ENCODE measurements around the gene ADGRV1. TPM values are rescaled to one million over a fixed set of nuclear protein-coding genes. Genes with fewer than 3 reads are reported as not detected.

ADGRV1 gene
- total and polyA plus RNA-seq, 12 donors, result 129 to 2,577 (median 695) TPM

- Histone ChIP-seq H3K36me3 (replicated peaks in 1 of 2) (no peaks in the 10 kb centered on the region), H3K9me3 (replicated peaks in 1 of 3) (no peaks in the 10 kb centered on the region), H3K4me3 (no peak overlapping the region), H3K27me3 (no peaks in the 10 kb centered on the region), H3K4me1 (replicated peaks in 1 of 2) (no peaks in the 10 kb centered on the region), H3K27ac (no peak overlapping the region)
- WGBS, 4 donors, result 92 to 100% (median 98%) methylated on average over 1 of the region's 1 CpG
- TF ChIP-seq CTCF (IDR thresholded peaks at IDR 0.05) (no peak), POLR2A (IDR thresholded peaks at IDR 0.05) (no peak)
- intact Hi-C loops (cut with DNase I), result no loop called here
- no peak for DNase-seq
Measured at GRCh38 chr5:90890180-90890579, 331.6 kb downstream of the ADGRV1 start.

- WGBS, 4 donors, result 94 to 97% (median 95%) methylated on average over 2 of the region's 2 CpGs
- Histone ChIP-seq H3K36me3 (replicated peaks in 1 of 2) (no peaks in the 10 kb centered on the region), H3K4me3 (no peak overlapping the region), H3K27me3 (no peaks in the 10 kb centered on the region), H3K27ac (no peak overlapping the region), H3K4me1 (replicated peaks in 1 of 2) (no peaks in the 10 kb centered on the region), H3K9me3 (replicated peaks in 1 of 3) (no peaks in the 10 kb centered on the region)
- no peak for DNase-seq
- intact Hi-C loops (cut with DNase I), result no loop called here
- TF ChIP-seq POLR2A (IDR thresholded peaks at IDR 0.05) (no peak), CTCF (IDR thresholded peaks at IDR 0.05) (no peak)
Measured at GRCh38 chr5:90894866-90895420, 336.3 kb downstream of the ADGRV1 start.

DNA sequence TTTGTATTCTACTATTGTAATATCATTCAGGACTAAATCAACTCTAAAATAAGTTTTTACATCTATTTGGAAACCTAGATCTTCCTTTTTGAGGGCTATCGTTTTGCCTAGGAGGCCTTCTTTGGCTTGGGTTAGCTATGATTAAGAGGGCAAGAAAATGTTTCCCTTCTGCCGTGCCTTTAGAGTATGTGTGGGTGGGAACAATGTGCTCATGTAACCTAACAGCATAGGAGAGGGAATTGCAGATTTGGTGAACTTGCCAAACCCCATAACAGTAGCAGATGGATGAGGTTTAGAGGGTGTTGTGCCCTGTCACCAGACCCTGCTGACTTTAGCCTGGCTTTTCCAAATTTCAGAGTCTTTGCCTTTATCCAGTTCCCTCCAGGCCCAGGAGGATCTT, 339.0 kb downstream of the ADGRV1 start:
- 91 to 95% (median 93%) methylated on average over 2 of the region's 2 CpGs for WGBS, 4 donors
- H3K4me3 ChIP-seq, result no peak overlapping the region
- no peaks in the 10 kb centered on the region for H3K4me1 ChIP-seq (replicated peaks in 1 of 2)
- H3K36me3 ChIP-seq (replicated peaks in 1 of 2), result no peaks in the 10 kb centered on the region
- no peaks in the 10 kb centered on the region for H3K9me3 ChIP-seq (replicated peaks in 1 of 3)
- no peak for DNase-seq
- H3K27me3 ChIP-seq, result no peaks in the 10 kb centered on the region
- intact Hi-C loops (cut with DNase I), result no loop called here
- H3K27ac ChIP-seq, result no peak overlapping the region
- TF ChIP-seq POLR2A (IDR thresholded peaks at IDR 0.05) (no peak), CTCF (IDR thresholded peaks at IDR 0.05) (no peak)

- Histone ChIP-seq H3K9me3 (replicated peaks in 1 of 3) (no peaks in the 10 kb centered on the region), H3K27me3 (no peaks in the 10 kb centered on the region), H3K27ac (no peak overlapping the region), H3K4me1 (replicated peaks in 1 of 2) (no peaks in the 10 kb centered on the region), H3K36me3 (replicated peaks in 1 of 2) (no peaks in the 10 kb centered on the region), H3K4me3 (no peak overlapping the region)
- no peak for DNase-seq
- 93 to 99% (median 98%) methylated on average over 4 of the region's 4 CpGs for WGBS, 4 donors
- TF ChIP-seq POLR2A (IDR thresholded peaks at IDR 0.05) (no peak), CTCF (IDR thresholded peaks at IDR 0.05) (no peak)
- intact Hi-C loops (cut with DNase I), result no loop called here
Measured at GRCh38 chr5:90898326-90899013, 339.9 kb downstream of the ADGRV1 start.
